Stomach (tissue), 9 donors: Measurements from ENCODE around the gene FMO5. TPM values are rescaled to one million over a fixed set of nuclear protein-coding genes. Genes with fewer than 3 reads are reported as not detected.

ENCODE experiments used
- DNase-seq, 2 donors: peaks; one replicate each; pipeline versions ENCODE4 v3.0.0 to v3.0.0-alpha.2; 2013 to 2019
- H3K27ac ChIP-seq, 5 donors: fragments of 200-600 bp in 4 of 5; sonication (generic) in 4 of 5; one replicate each; pipeline ENCODE4 v1.5.1; 2013 to 2019; ENCODE audit warnings: mild to moderate bottlenecking in 1 of 5, moderate library complexity in 1 of 5
- H3K27me3 ChIP-seq, 3 donors: fragments of 200-600 bp; sonication (generic); one replicate each; pipeline ENCODE4 v1.5.1; 2017 to 2019; ENCODE audit warnings: mixed run types in 1 of 3
- H3K36me3 ChIP-seq, 4 donors: fragments of 200-600 bp; sonication (generic); 1 replicate in 3 of 4; 2 replicates in 1 of 4; pipeline ENCODE4 v1.5.1; 2016 to 2019
- H3K4me1 ChIP-seq, 4 donors: fragments of 200-600 bp; sonication (generic); one replicate each; pipeline ENCODE4 v1.5.1; 2016 to 2019
- H3K4me3 ChIP-seq, 4 donors: fragments of 200-600 bp; sonication (generic) in 3 of 4; one replicate each; pipeline ENCODE4 v1.5.1; 2016 to 2019; ENCODE audit warnings: mild to moderate bottlenecking in 1 of 4
- H3K9me3 ChIP-seq, 4 donors: fragments of 200-600 bp; sonication (generic); one replicate each; pipeline ENCODE4 v1.5.1; 2016 to 2019
- CTCF ChIP-seq, 7 experiments: fragments of 450-650 bp in 4 of 7; fragments of 200-600 bp in 3 of 7; sonication (generic) in 3 of 7; IDR thresholded peaks; one replicate each; pipeline ENCODE4 v1.5.1; 2016 to 2019; ENCODE audit warnings: antibody characterized with exemption in 7 of 7, control low read depth in 2 of 7, mild to moderate bottlenecking in 1 of 7
- EP300 ChIP-seq: sonication (generic); formaldehyde crosslinking; IDR thresholded peaks from one replicate; pipeline ENCODE4 v1.6.1; 2017; ENCODE audit warnings: antibody characterized with exemption
- POLR2A ChIP-seq, 4 donors: fragments of 450-650 bp; IDR thresholded peaks; one replicate each; pipeline ENCODE4 v1.6.1; 2016; ENCODE audit warnings: antibody characterized with exemption in 4 of 4, control low read depth in 2 of 4, mild to moderate bottlenecking in 1 of 4, moderate library complexity in 1 of 4
- POLR2AphosphoS5 ChIP-seq, 3 donors: sonication (generic); formaldehyde crosslinking; IDR thresholded peaks; one replicate each; pipeline ENCODE4 v1.6.1; 2016; ENCODE audit warnings: antibody characterized with exemption in 3 of 3
- WGBS, 5 donors: extraction: QIAGEN DNeasy Blood & Tissue Kit in 3 of 5; methylation state at CpG; one replicate each; pipeline versions ENCODE4 v1.1.5 to v1.1.7; 2013 to 2018; 5-methylcytosine and 5-hydroxymethylcytosine counted together
- intact Hi-C: fragments of 100-400 bp; cut with DNase I; formaldehyde crosslinking; loops from one replicate; pipeline ENCODE4 v1.15.1; 2023; ENCODE audit warnings: low total_unique reads
- polyA plus RNA-seq, 3 donors: library from polyadenylated mRNA; stranded (reverse); fragments of 200-250 nt; gene quantifications; one replicate each; pipeline ENCODE4 v1.2.3, GENCODE V29; 2013
- total RNA-seq, 5 donors: library from RNA; depleted of rRNA; stranded (reverse); fragments of >200 nt; gene quantifications; one replicate each; pipeline versions ENCODE4 v1.1.0 to v1.2.3, GENCODE V29; 2014 to 2016
- donor health status: healthy with polysubstance abuse.
- donor health status: Bipolar disorder and iron deficiency.
- donor health status: healthy.

The FMO5 gene
- total and polyA plus RNA-seq, 8 donors = 11.3 to 201 (median 83.6) TPM

GRCh38 chr1:147260956-147261355, 35.8 kb upstream of the FMO5 start:
- WGBS, 5 donors = 85 to 99% (median 98%) methylated on average over 4 of the region's 4 CpGs
- intact Hi-C loops = no loop called here
- Histone ChIP-seq H3K9me3 (no peaks in the 10 kb centered on the region), H3K4me3 (no peak overlapping the region), H3K27ac (no peak overlapping the region), H3K4me1 (no peaks in the 10 kb centered on the region), H3K36me3 (peaks cover 19 to 91% (median 81%) of the 10 kb centered on the region in 4 donors), H3K27me3 (no peaks in the 10 kb centered on the region)
- DNase-seq = no peak
- TF ChIP-seq EP300 = no peak
- no peak for TF ChIP-seq CTCF (IDR thresholded peaks at IDR 0.05)
- no peak for TF ChIP-seq POLR2A (IDR thresholded peaks at IDR 0.05)

GRCh38 chr1:147252540-147252939, 27.4 kb upstream of the FMO5 start:
- no peak for TF ChIP-seq POLR2AphosphoS5 (IDR thresholded peaks at IDR 0.05)
- no peak for TF ChIP-seq CTCF (IDR thresholded peaks at IDR 0.05)
- no peak for TF ChIP-seq EP300
- TF ChIP-seq POLR2A (IDR thresholded peaks at IDR 0.05) = no peak
- Histone ChIP-seq H3K27me3 (no peaks in the 10 kb centered on the region), H3K4me3 (no peak overlapping the region), H3K36me3 (peaks cover 9 to 35% (median 18%) of the 10 kb centered on the region in 4 donors), H3K9me3 (no peaks in the 10 kb centered on the region), H3K4me1 (peaks cover 0 to 2% (median under 1%) of the 10 kb centered on the region in 4 donors), H3K27ac (no peak overlapping the region)
- 87 to 98% (median 94%) methylated on average over 8 to 9 of the region's 9 CpGs for WGBS, 5 donors
- intact Hi-C loops = no loop called here
- no peak for DNase-seq

- intact Hi-C loops = no loop called here
- Histone ChIP-seq H3K36me3 (peaks cover 0 to 4% (median 0%) of the 10 kb centered on the region in 4 donors), H3K4me1 (peaks cover 6 to 42% (median 18%) of the 10 kb centered on the region in 4 donors), H3K27me3 (no peaks in the 10 kb centered on the region), H3K9me3 (no peaks in the 10 kb centered on the region), H3K27ac (no peak overlapping the region), H3K4me3 (no peak overlapping the region)
- WGBS, 5 donors = 84 to 95% (median 92%) methylated on average over 4 of the region's 4 CpGs
- DNase-seq = no peak
- TF ChIP-seq EP300 = no peak
- TF ChIP-seq POLR2AphosphoS5 (IDR thresholded peaks at IDR 0.05) = no peak
- no peak for TF ChIP-seq CTCF (IDR thresholded peaks at IDR 0.05)
- no peak for TF ChIP-seq POLR2A (IDR thresholded peaks at IDR 0.05)
Observed at GRCh38 chr1:147247656-147248238, 22.6 kb upstream of the FMO5 start.

GRCh38 chr1:147246910-147247655, 21.9 kb upstream of the FMO5 start:
- H3K36me3 ChIP-seq = no peaks in the 10 kb centered on the region
- H3K4me3 ChIP-seq = no peak overlapping the region
- H3K27me3 ChIP-seq = no peaks in the 10 kb centered on the region
- DNase-seq = no peak
- no peaks in the 10 kb centered on the region for H3K9me3 ChIP-seq
- no peak overlapping the region for H3K27ac ChIP-seq
- intact Hi-C loops = no loop called here
- no peak for TF ChIP-seq POLR2A (IDR thresholded peaks at IDR 0.05)
- TF ChIP-seq CTCF (IDR thresholded peaks at IDR 0.05) = no peak
- no peak for TF ChIP-seq POLR2AphosphoS5 (IDR thresholded peaks at IDR 0.05)
- no peak for TF ChIP-seq EP300
- H3K4me1 ChIP-seq = peaks cover 7 to 44% (median 22%) of the 10 kb centered on the region in 4 donors
- 48 to 85% (median 80%) methylated on average over 2 of the region's 2 CpGs for WGBS, 5 donors
